HepG2 (cell line): Measurements from ENCODE around the gene PAPSS2. TPM values are rescaled to one million over a fixed set of nuclear protein-coding genes. Genes with fewer than 3 reads are reported as not detected.

Experiments
- ATAC-seq: fragments of 200-7000 bp; cut with Tn5 transposase; 3 replicates; pipeline ENCODE4 v1.9.1; 2020; ENCODE audit warnings: mild to moderate bottlenecking, moderate library complexity
- BruUV-seq: library from RNA; stranded (reverse); fragments of 400-500 nt; replicated peaks from 2 replicates; lab custom pipeline; 2021; lab: Mats Ljungman, UMichigan
- CTCF ChIA-PET: fragments of 300-600 bp; formaldehyde crosslinking; extraction: SDS; loops from one replicate; lab custom pipeline; 2021; ENCODE audit warnings: low total read pairs, inconsistent platforms, low intra/inter-chr PET ratio; lab: Yijun Ruan, JAX
- POLR2A ChIA-PET: fragments of 350-600 bp; sonication (Branson Sonifier 250); formaldehyde crosslinking; loops from one replicate; lab custom pipeline; 2020; ENCODE audit warnings: antibody characterized with exemption, inconsistent platforms; lab: Yijun Ruan, JAX
- DNase-seq: peaks from one replicate; pipeline ENCODE4 v3.0.0-alpha.2; 2015; ENCODE audit warnings: low spot score
- FAIRE-seq: peaks from 3 replicates; lab custom pipeline; 2011; peaks lifted over from hg19 to GRCh38; lab: Jason Lieb, UNC
- H2AFZ ChIP-seq: one replicate; pipeline ENCODE4 v1.6.1; 2011; ENCODE audit warnings: low read length, inconsistent platforms
- H3K27ac ChIP-seq: fragments of 300-600 bp; 3 replicates; pipeline ENCODE4 v1.8.0; 2011; ENCODE audit warnings: mixed run types, mild to moderate bottlenecking, mixed read lengths, low read length, inconsistent platforms; ENCODE audit not compliant: insufficient read depth; ENCODE audit errors: extremely low read length
- H3K27me3 ChIP-seq, 2 experiments: fragments of 200-600 bp in 1 of 2; 2 replicates in 1 of 2; 3 replicates in 1 of 2; pipeline versions ENCODE4 v1.6.0 to v1.8.0; 2011; ENCODE audit warnings: low read length in 2 of 2, mild to moderate bottlenecking in 2 of 2, moderate library complexity in 2 of 2, inconsistent platforms in 1 of 2; ENCODE audit not compliant: insufficient read depth in 2 of 2, control insufficient read depth in 1 of 2
- H3K36me3 ChIP-seq, 2 experiments: fragments of 200-600 bp in 1 of 2; replicated peaks in 1 of 2; 2 replicates in 1 of 2; 3 replicates in 1 of 2; pipeline versions ENCODE4 v1.5.1 to v1.8.0; 2011; ENCODE audit warnings: low read length in 2 of 2, inconsistent platforms in 1 of 2; ENCODE audit not compliant: insufficient read depth in 2 of 2, control insufficient read depth in 1 of 2
- H3K4me1 ChIP-seq: 2 replicates; pipeline ENCODE4 v1.5.1; 2012; ENCODE audit warnings: low read length, inconsistent platforms; ENCODE audit not compliant: insufficient read depth
- H3K4me2 ChIP-seq: 2 replicates; pipeline ENCODE4 v1.6.0; 2011; ENCODE audit warnings: low read depth, low read length, inconsistent platforms
- H3K4me3 ChIP-seq, 3 experiments: fragments of 200-600 bp in 1 of 3; sonication (generic), shearing (Covaris generic) in 1 of 3; replicated peaks in 1 of 3; 2 replicates each; pipeline ENCODE4 v1.5.1; 2011 to 2016; ENCODE audit warnings: low read length in 3 of 3, inconsistent platforms in 2 of 3, low read depth in 2 of 3, mild to moderate bottlenecking in 2 of 3, control low read depth in 1 of 3, mixed read lengths in 1 of 3; ENCODE audit not compliant: insufficient read depth in 1 of 3
- H3K79me2 ChIP-seq: one replicate; pipeline ENCODE4 v1.6.1; 2011; ENCODE audit warnings: low read length, inconsistent platforms; ENCODE audit not compliant: insufficient read depth
- H3K9ac ChIP-seq: 2 replicates; pipeline ENCODE4 v1.6.0; 2011; ENCODE audit warnings: mild to moderate bottlenecking, low read depth, low read length, inconsistent platforms; ENCODE audit not compliant: insufficient read depth
- H3K9me3 ChIP-seq: 2 replicates; pipeline ENCODE4 v1.5.1; 2012; ENCODE audit warnings: mild to moderate bottlenecking, low read length
- H4K20me1 ChIP-seq: 2 replicates; pipeline ENCODE4 v1.6.0; 2011; ENCODE audit warnings: inconsistent platforms, mild to moderate bottlenecking, low read length, moderate library complexity; ENCODE audit not compliant: insufficient read depth
- ISX ChIP-seq: sonication (generic); formaldehyde crosslinking; conservative IDR thresholded peaks from 2 replicates; pipeline ENCODE4 v1.5.0; 2020; ENCODE audit warnings: missing genetic modification reagents
- SP5 ChIP-seq: IDR thresholded peaks from 2 replicates; pipeline ENCODE4 v1.6.1; 2016; ENCODE audit warnings: low read depth, borderline replicate concordance
- WGBS: methylation state at CpG from one replicate; pipeline ENCODE4 v1.1.6; 2017; ENCODE audit warnings: low lambda C conversion rate; 5-methylcytosine and 5-hydroxymethylcytosine counted together
- in situ Hi-C: cut with HindIII; loops from 2 replicates; pipeline ENCODE4 v1.10.0; 2017; ENCODE audit warnings: low pct_unique_long_range_greater_than_20kb; ENCODE audit not compliant: extremely low pct_ligation_motif_present
- intact Hi-C: fragments of 100-400 bp; cut with micrococcal nuclease; formaldehyde crosslinking; loops from one replicate; pipeline ENCODE4 v1.10.0; 2022; ENCODE audit not compliant: unreplicated experiment
- polyA plus RNA-seq, 8 experiments: library from polyadenylated mRNA; depleted of rRNA in 3 of 8; stranded (reverse) in 7 of 8; unstranded in 1 of 8; fragments of >200 nt; fragmentation: Illumina TruSeq in 4 of 8; extraction: Trizol in 4 of 8; gene quantifications; 2 replicates each; pipeline versions ENCODE4 v1.2.1 to v1.2.3, GENCODE V29; 2011 to 2016; ENCODE audit warnings: low read depth in 4 of 8, missing spikeins in 1 of 8, mixed read lengths in 1 of 8; ENCODE audit not compliant: insufficient read depth in 1 of 8
- total RNA-seq, 5 experiments: library from RNA; depleted of rRNA; stranded (reverse); fragments of >200 nt; fragmentation: Illumina TruSeq; extraction: Trizol; gene quantifications; 2 replicates each; pipeline ENCODE4 v1.2.3, GENCODE V29; 2016; ENCODE audit warnings: low read depth in 1 of 5
- TF ChIP-seq, protein P1 (sequence below): sonication (generic); formaldehyde crosslinking; IDR thresholded peaks from 2 replicates; pipeline ENCODE4 v1.5.0; 2020; ENCODE audit warnings: mild to moderate bottlenecking, missing genetic modification reagents, moderate library complexity
- TF ChIP-seq, protein P2 (sequence below): sonication (generic); formaldehyde crosslinking; IDR thresholded peaks from 2 replicates; pipeline ENCODE4 v1.5.0; 2020; ENCODE audit warnings: missing genetic modification reagents
- TF ChIP-seq, protein P3 (sequence below): sonication (generic); formaldehyde crosslinking; conservative IDR thresholded peaks from 2 replicates; pipeline ENCODE4 v1.4.0; 2020; ENCODE audit warnings: missing genetic modification reagents

The PAPSS2 gene
- total and polyA plus RNA-seq, 2 of the 13 experiments (the other 11 are each of a cell fraction or from before 2014, with no cell fraction given): 0.11 to 0.12 TPM

DNA sequence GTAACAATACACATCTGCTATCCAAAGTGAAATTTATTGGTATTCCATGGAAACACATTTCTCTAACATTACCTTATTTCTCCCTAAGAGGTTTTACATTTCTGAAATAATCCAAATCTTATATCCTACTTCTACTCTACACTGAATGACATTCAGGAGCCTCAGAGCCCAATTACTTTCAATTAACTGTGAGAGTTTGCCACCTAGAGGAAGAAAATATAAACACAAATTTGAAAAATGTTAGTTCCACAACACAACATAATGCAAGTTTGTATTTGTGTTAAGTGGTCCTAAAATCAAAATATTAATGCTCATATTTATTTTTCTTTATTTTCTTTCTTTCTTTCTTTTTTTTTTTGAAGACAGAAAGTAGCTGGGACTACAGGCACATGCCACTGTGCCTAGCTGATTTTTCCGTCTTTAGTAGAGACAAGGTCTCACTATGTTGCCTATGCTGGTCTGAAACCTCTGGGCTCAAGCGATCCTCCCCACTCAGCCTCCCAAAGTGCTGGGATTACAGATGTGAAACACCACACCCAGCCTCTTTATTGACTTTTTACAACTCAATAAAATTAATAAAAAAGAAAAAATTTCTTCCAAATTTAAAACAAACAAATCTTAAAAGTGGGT is 112.3 kb downstream of the PAPSS2 start (continued):
- TF ChIP-seq, protein P1, sequence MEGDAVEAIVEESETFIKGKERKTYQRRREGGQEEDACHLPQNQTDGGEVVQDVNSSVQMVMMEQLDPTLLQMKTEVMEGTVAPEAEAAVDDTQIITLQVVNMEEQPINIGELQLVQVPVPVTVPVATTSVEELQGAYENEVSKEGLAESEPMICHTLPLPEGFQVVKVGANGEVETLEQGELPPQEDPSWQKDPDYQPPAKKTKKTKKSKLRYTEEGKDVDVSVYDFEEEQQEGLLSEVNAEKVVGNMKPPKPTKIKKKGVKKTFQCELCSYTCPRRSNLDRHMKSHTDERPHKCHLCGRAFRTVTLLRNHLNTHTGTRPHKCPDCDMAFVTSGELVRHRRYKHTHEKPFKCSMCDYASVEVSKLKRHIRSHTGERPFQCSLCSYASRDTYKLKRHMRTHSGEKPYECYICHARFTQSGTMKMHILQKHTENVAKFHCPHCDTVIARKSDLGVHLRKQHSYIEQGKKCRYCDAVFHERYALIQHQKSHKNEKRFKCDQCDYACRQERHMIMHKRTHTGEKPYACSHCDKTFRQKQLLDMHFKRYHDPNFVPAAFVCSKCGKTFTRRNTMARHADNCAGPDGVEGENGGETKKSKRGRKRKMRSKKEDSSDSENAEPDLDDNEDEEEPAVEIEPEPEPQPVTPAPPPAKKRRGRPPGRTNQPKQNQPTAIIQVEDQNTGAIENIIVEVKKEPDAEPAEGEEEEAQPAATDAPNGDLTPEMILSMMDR (CRISPR knock-in tag): peak; percentile 51
- TF ChIP-seq SP5 (CRISPR knock-in tag): no peak

DNA sequence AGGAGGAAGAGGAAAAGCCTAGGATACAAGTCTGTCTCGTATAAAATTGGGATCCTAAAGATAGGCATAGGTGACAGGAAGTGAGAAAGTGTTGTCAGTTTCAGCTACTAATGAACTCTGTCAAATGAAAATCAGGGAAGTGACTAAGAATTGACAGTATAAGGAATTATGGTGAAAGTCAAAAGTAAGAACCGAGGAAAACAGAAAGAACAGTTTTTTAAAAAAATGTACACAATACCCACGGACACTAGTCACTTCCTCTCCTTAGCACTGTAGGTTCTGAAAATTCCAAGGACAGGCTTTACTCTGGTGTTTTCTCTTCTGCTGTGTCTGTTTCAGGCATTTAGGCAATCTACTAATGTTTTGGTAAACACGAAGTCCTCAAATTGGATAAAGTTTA is 116.1 kb downstream of the PAPSS2 start:
- intact Hi-C loops: no loop called here
- H3K27me3 ChIP-seq: no peaks in the 10 kb centered on the region
- 96% methylated on average over 4 of the region's 4 CpGs for WGBS
- no peak overlapping the region for H3K4me2 ChIP-seq
- FAIRE-seq (no peak), ATAC-seq (no peak), DNase-seq (no peak)
- H2AFZ ChIP-seq: no peak overlapping the region
- no peaks in the 10 kb centered on the region for H3K79me2 ChIP-seq
- H3K27ac ChIP-seq: no peak overlapping the region
- ChIA-PET POLR2A (no interaction called here), CTCF (no interaction called here)
- H3K9ac ChIP-seq: no peak overlapping the region
- no peak for TF ChIP-seq ISX (CRISPR knock-in tag)
- TF ChIP-seq, protein P2, sequence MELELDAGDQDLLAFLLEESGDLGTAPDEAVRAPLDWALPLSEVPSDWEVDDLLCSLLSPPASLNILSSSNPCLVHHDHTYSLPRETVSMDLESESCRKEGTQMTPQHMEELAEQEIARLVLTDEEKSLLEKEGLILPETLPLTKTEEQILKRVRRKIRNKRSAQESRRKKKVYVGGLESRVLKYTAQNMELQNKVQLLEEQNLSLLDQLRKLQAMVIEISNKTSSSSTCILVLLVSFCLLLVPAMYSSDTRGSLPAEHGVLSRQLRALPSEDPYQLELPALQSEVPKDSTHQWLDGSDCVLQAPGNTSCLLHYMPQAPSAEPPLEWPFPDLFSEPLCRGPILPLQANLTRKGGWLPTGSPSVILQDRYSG: no peak
- TF ChIP-seq, protein P3, sequence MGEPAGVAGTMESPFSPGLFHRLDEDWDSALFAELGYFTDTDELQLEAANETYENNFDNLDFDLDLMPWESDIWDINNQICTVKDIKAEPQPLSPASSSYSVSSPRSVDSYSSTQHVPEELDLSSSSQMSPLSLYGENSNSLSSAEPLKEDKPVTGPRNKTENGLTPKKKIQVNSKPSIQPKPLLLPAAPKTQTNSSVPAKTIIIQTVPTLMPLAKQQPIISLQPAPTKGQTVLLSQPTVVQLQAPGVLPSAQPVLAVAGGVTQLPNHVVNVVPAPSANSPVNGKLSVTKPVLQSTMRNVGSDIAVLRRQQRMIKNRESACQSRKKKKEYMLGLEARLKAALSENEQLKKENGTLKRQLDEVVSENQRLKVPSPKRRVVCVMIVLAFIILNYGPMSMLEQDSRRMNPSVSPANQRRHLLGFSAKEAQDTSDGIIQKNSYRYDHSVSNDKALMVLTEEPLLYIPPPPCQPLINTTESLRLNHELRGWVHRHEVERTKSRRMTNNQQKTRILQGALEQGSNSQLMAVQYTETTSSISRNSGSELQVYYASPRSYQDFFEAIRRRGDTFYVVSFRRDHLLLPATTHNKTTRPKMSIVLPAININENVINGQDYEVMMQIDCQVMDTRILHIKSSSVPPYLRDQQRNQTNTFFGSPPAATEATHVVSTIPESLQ (CRISPR knock-in tag): no peak
- in situ Hi-C loops: no loop called here
- no peaks in the 10 kb centered on the region for H4K20me1 ChIP-seq
- peaks cover 6 to 35% of the 10 kb centered on the region in 2 experiments; a peak in 4 of 5 replicates for H3K36me3 ChIP-seq
- no peaks in the 10 kb centered on the region for H3K9me3 ChIP-seq
- no peaks in the 10 kb centered on the region for H3K4me1 ChIP-seq
- no peak overlapping the region for H3K4me3 ChIP-seq
- BruUV-seq: no TSS peak
